Measurements from ENCODE around the gene RINL.
"Not testable (repeated sequence)": the region's sequence is repeated elsewhere in the genome, so short reads cannot be mapped to it uniquely, and the experiment has no call there.

Gene RINL

GRCh38 chr19:38855751-38856150 is 22.3 kb downstream of the RINL start:
- H3K27ac Mint-ChIP-seq, result not testable (repeated sequence)

GRCh38 chr19:38854961-38855360 is 23.1 kb downstream of the RINL start:
- H3K27me3 Mint-ChIP-seq; H3K9me3 Mint-ChIP-seq; ATAC-seq (replicated peaks); DNase-seq; H3K4me3 Mint-ChIP-seq; H3K27ac Mint-ChIP-seq: not testable (repeated sequence)
- peaks cover 30 to 34% of the 10 kb centered on the region in 2 donors for H3K4me1 Mint-ChIP-seq (ENCODE audit: low read depth in 2 of 2)
- peaks cover 36% of the 10 kb centered on the region for H3K36me3 Mint-ChIP-seq (ENCODE audit: insufficient read depth)

More at GRCh38 chr19:38855751-38856150, 22.3 kb downstream of the RINL start:
- peaks cover 29% of the 10 kb centered on the region for H3K36me3 Mint-ChIP-seq (ENCODE audit: insufficient read depth)
- not testable (repeated sequence) for ATAC-seq (replicated peaks); H3K4me3 Mint-ChIP-seq; H3K9me3 Mint-ChIP-seq; DNase-seq; H3K27me3 Mint-ChIP-seq
- peaks cover 28 to 32% of the 10 kb centered on the region in 2 donors for H3K4me1 Mint-ChIP-seq (ENCODE audit: low read depth in 2 of 2)

GRCh38 chr19:38853214-38853613 is 24.9 kb downstream of the RINL start:
- Mint-ChIP-seq H3K4me1 (ENCODE audit: low read depth in 2 of 2) (peaks cover 39 to 44% of the 10 kb centered on the region in 2 donors), H3K27ac (peak overlapping the region; percentile 93 to 100)

GRCh38 chr19:38852231-38853044 is 25.6 kb downstream of the RINL start:
- Mint-ChIP-seq H3K27me3 (no peaks in the 10 kb centered on the region), H3K27ac (peak overlapping the region; percentile 99 to 100), H3K9me3 (no peaks in the 10 kb centered on the region), H3K4me3 (peak overlapping the region; percentile 97 to 98), H3K36me3 (ENCODE audit: insufficient read depth) (peaks cover 61% of the 10 kb centered on the region), H3K4me1 (ENCODE audit: low read depth in 2 of 2) (peaks cover 41 to 47% of the 10 kb centered on the region in 2 donors)
- ATAC-seq (replicated peaks) (peak; percentile 3), DNase-seq (peak; percentile 52 to 62 (median 59))

More at GRCh38 chr19:38853214-38853613, 24.9 kb downstream of the RINL start:
- Mint-ChIP-seq H3K4me3 (peak overlapping the region; percentile 97 to 98), H3K36me3 (ENCODE audit: insufficient read depth) (peaks cover 54% of the 10 kb centered on the region), H3K27me3 (no peaks in the 10 kb centered on the region), H3K9me3 (no peaks in the 10 kb centered on the region)
- DNase-seq (no peak), ATAC-seq (replicated peaks) (no peak)

- Mint-ChIP-seq H3K4me1 (ENCODE audit: low read depth in 2 of 2) (peaks cover 39 to 41% of the 10 kb centered on the region in 2 donors), H3K27ac (peak overlapping the region; percentile 99 to 100), H3K36me3 (ENCODE audit: insufficient read depth) (peaks cover 61% of the 10 kb centered on the region), H3K27me3 (no peaks in the 10 kb centered on the region), H3K4me3 (peak overlapping the region; percentile 97 to 98), H3K9me3 (no peaks in the 10 kb centered on the region)
- ATAC-seq (replicated peaks), result peak; percentile 5
- peak; percentile 80 to 86 (median 83) for DNase-seq
Observed at GRCh38 chr19:38851622-38852230, 26.3 kb downstream of the RINL start.

GRCh38 chr19:38850976-38851621 is 27.0 kb downstream of the RINL start:
- Mint-ChIP-seq H3K9me3 (no peaks in the 10 kb centered on the region), H3K4me3 (peak overlapping the region; percentile 97 to 98), H3K27ac (peak overlapping the region; percentile 99 to 100), H3K27me3 (no peaks in the 10 kb centered on the region), H3K36me3 (ENCODE audit: insufficient read depth) (peaks cover 68% of the 10 kb centered on the region), H3K4me1 (ENCODE audit: low read depth in 2 of 2) (peaks cover 38 to 39% of the 10 kb centered on the region in 2 donors)
- DNase-seq (peak; percentile 33 to 44 (median 38)), ATAC-seq (replicated peaks) (no peak)

GRCh38 chr19:38850436-38850975 is 27.6 kb downstream of the RINL start:
- Mint-ChIP-seq H3K4me3 (peak overlapping the region; percentile 97 to 98), H3K4me1 (ENCODE audit: low read depth in 2 of 2) (peaks cover 41 to 45% of the 10 kb centered on the region in 2 donors), H3K36me3 (ENCODE audit: insufficient read depth) (peaks cover 74% of the 10 kb centered on the region), H3K9me3 (no peaks in the 10 kb centered on the region), H3K27ac (peak overlapping the region; percentile 99 to 100), H3K27me3 (no peaks in the 10 kb centered on the region)
- ATAC-seq (replicated peaks) (peak; percentile 72), DNase-seq (peak in 2 of 3 experiments; percentile 96 to 99)

- Mint-ChIP-seq H3K9me3 (no peaks in the 10 kb centered on the region), H3K4me1 (ENCODE audit: low read depth in 2 of 2) (peaks cover 44 to 48% of the 10 kb centered on the region in 2 donors), H3K27me3 (no peaks in the 10 kb centered on the region), H3K36me3 (ENCODE audit: insufficient read depth) (peaks cover 79% of the 10 kb centered on the region), H3K4me3 (peak within 1 kb of the TSS; percentile 97 to 98), H3K27ac (peak within 1 kb of the TSS; percentile 99 to 100)
- DNase-seq (peak; percentile 99), ATAC-seq (replicated peaks) (peak; percentile 62)
Observed at GRCh38 chr19:38849860-38850435, 28.1 kb downstream of the RINL start, which contains the start of gene HNRNPL. TSS of gene HNRNPL (minus strand) at chr19:38849986. CDS start at chr19:38849966, 20 bp downstream.

GRCh38 chr19:38849147-38849859 is 28.8 kb downstream of the RINL start:
- H3K36me3 Mint-ChIP-seq (ENCODE audit: insufficient read depth), result peaks cover 84% of the 10 kb centered on the region
- H3K4me3 Mint-ChIP-seq, result peak overlapping the region; percentile 97 to 98
- ATAC-seq (replicated peaks), result peak; percentile 23
- H3K4me1 Mint-ChIP-seq (ENCODE audit: low read depth in 2 of 2), result peaks cover 47 to 52% of the 10 kb centered on the region in 2 donors
- H3K27ac Mint-ChIP-seq, result peak overlapping the region; percentile 99 to 100
- H3K9me3 Mint-ChIP-seq, result no peaks in the 10 kb centered on the region
- H3K27me3 Mint-ChIP-seq, result no peaks in the 10 kb centered on the region
- DNase-seq, result peak; percentile 92 to 97 (median 95)

GRCh38 chr19:38848299-38849146 is 29.6 kb downstream of the RINL start:
- no peak for ATAC-seq (replicated peaks)
- Mint-ChIP-seq H3K9me3 (no peaks in the 10 kb centered on the region), H3K36me3 (ENCODE audit: insufficient read depth) (peaks cover 91% of the 10 kb centered on the region), H3K27ac (peak overlapping the region; percentile 99 to 100), H3K27me3 (no peaks in the 10 kb centered on the region), H3K4me1 (ENCODE audit: low read depth in 2 of 2) (peaks cover 55 to 59% of the 10 kb centered on the region in 2 donors), H3K4me3 (peak overlapping the region; percentile 97 to 98)
- DNase-seq, result no peak

GRCh38 chr19:38846097-38846496 is 32.0 kb downstream of the RINL start:
- Mint-ChIP-seq H3K4me1 (ENCODE audit: low read depth in 2 of 2) (peaks cover 60 to 66% of the 10 kb centered on the region in 2 donors), H3K27ac (peak overlapping the region in 1 of 2 donors; percentile 100), H3K4me3 (peak overlapping the region; percentile 21 to 38), H3K27me3 (no peaks in the 10 kb centered on the region), H3K36me3 (ENCODE audit: insufficient read depth) (peaks cover 99% of the 10 kb centered on the region), H3K9me3 (no peaks in the 10 kb centered on the region)
- ATAC-seq (replicated peaks), result no peak
- no peak for DNase-seq
